K562 (cell line): ENCODE measurements around the gene RPL3. TPM values are rescaled to one million over a fixed set of nuclear protein-coding genes. Genes with fewer than 3 reads are reported as not detected.

ENCODE experiments used
- ARID1B ChIP-seq: fragments of 450-650 bp; IDR thresholded peaks from 2 replicates; pipeline ENCODE4 v1.6.1; 2016; ENCODE audit warnings: antibody characterized with exemption, mild to moderate bottlenecking, inconsistent platforms
- JUN ChIP-seq, 2 experiments: sonication (generic) in 1 of 2; formaldehyde crosslinking in 1 of 2; IDR thresholded peaks; 2 replicates each; pipeline versions ENCODE4 v1.6.1 to v1.8.0; 2012 to 2022; ENCODE audit warnings: borderline replicate concordance in 2 of 2, mild to moderate bottlenecking in 2 of 2, improper control_type of control experiment in 1 of 2, low read depth in 1 of 2, low read length in 1 of 2, missing genetic modification reagents in 1 of 2
- MAFG ChIP-seq: fragments of 450-650 bp; conservative IDR thresholded peaks from 2 replicates; pipeline ENCODE4 v1.6.1; 2016; ENCODE audit warnings: missing genetic modification characterization, missing compliant biosample characterization
- MAX ChIP-seq: sonication (generic); formaldehyde crosslinking; IDR thresholded peaks from 2 replicates; pipeline ENCODE4 v1.9.0; 2022; ENCODE audit warnings: mild to moderate bottlenecking, missing genetic modification reagents
- MAZ ChIP-seq, 2 experiments: fragments of 450-650 bp in 1 of 2; sonication (generic) in 1 of 2; formaldehyde crosslinking; IDR thresholded peaks in 1 of 2; conservative IDR thresholded peaks in 1 of 2; 2 replicates each; pipeline versions ENCODE4 v1.4.0 to v1.5.0; 2020; ENCODE audit warnings: mild to moderate bottlenecking in 1 of 2, missing genetic modification reagents in 1 of 2
- NR3C1 ChIP-seq: sonication (generic); formaldehyde crosslinking; IDR thresholded peaks from 2 replicates; pipeline ENCODE4 v1.8.1; 2022; ENCODE audit warnings: missing genetic modification reagents
- RHOXF2B ChIP-seq: fragments of 250-450 bp; sonication (Bioruptor Pico); conservative IDR thresholded peaks from 2 replicates; pipeline ENCODE4 v1.5.1; 2021
- ZBTB7A ChIP-seq: IDR thresholded peaks from 2 replicates; pipeline ENCODE4 v1.6.1; 2011; ENCODE audit warnings: low read depth, mild to moderate bottlenecking, low read length, moderate library complexity, borderline replicate concordance; ENCODE audit not compliant: control insufficient read depth
- ZNF143 ChIP-seq: sonication (generic); formaldehyde crosslinking; IDR thresholded peaks from 2 replicates; pipeline ENCODE4 v1.9.0; 2022; ENCODE audit warnings: mild to moderate bottlenecking, missing genetic modification reagents
- polyA plus RNA-seq, 8 experiments: library from polyadenylated mRNA; depleted of rRNA in 4 of 8; stranded (reverse) in 5 of 8; unstranded in 3 of 8; fragments of >200 nt; fragmentation: Nextera tagmentation in 2 of 8; fragmentation: Illumina TruSeq in 1 of 8; extraction: Ambion mirVana in 2 of 8; extraction: Trizol in 1 of 8; gene quantifications; 2 replicates each; pipeline versions ENCODE4 v1.2.1 to v1.2.3, GENCODE V29; 2011 to 2014; ENCODE audit warnings: inconsistent platforms in 1 of 8, missing spikeins in 1 of 8
- total RNA-seq, 7 experiments: library from RNA; depleted of rRNA in 6 of 7; stranded (reverse); fragments of >200 nt in 6 of 7; fragmentation: Illumina TruSeq in 2 of 7; extraction: Trizol in 2 of 7; gene quantifications; 2 replicates each; pipeline versions ENCODE4 v1.2.1 to v1.2.3, GENCODE V29; 2011 to 2021; ENCODE audit warnings: low replicate concordance in 1 of 7
- TF ChIP-seq, protein P1 (sequence below): fragments of 250-450 bp; sonication (Bioruptor Pico); IDR thresholded peaks from 2 replicates; pipeline ENCODE4 v1.4.0; 2020
- TF ChIP-seq, protein P2 (sequence below): IDR thresholded peaks from 2 replicates; pipeline ENCODE4 v1.6.1; 2011; ENCODE audit not compliant: insufficient read length; ENCODE audit errors: extremely low read depth
- TF ChIP-seq, protein P3 (sequence below), 3 experiments: fragments of 200-800 bp in 1 of 3; fragments of 250-450 bp in 1 of 3; fragments of 450-650 bp in 1 of 3; sonication (Bioruptor Pico) in 1 of 3; sonication (Bioruptor generic) in 1 of 3; formaldehyde crosslinking in 1 of 3; IDR thresholded peaks; 2 replicates each; pipeline versions ENCODE4 v1.6.1 to v1.8.0; 2016 to 2022; ENCODE audit warnings: mild to moderate bottlenecking in 2 of 3, missing genetic modification characterization in 2 of 3, missing compliant biosample characterization in 1 of 3, moderate library complexity in 1 of 3

The RPL3 gene
- total and polyA plus RNA-seq, 9 of the 15 experiments (the other 6 are each of a cell fraction or from before 2014, with no cell fraction given): 1,624 to 4,066 (median 2,565) TPM

DNA sequence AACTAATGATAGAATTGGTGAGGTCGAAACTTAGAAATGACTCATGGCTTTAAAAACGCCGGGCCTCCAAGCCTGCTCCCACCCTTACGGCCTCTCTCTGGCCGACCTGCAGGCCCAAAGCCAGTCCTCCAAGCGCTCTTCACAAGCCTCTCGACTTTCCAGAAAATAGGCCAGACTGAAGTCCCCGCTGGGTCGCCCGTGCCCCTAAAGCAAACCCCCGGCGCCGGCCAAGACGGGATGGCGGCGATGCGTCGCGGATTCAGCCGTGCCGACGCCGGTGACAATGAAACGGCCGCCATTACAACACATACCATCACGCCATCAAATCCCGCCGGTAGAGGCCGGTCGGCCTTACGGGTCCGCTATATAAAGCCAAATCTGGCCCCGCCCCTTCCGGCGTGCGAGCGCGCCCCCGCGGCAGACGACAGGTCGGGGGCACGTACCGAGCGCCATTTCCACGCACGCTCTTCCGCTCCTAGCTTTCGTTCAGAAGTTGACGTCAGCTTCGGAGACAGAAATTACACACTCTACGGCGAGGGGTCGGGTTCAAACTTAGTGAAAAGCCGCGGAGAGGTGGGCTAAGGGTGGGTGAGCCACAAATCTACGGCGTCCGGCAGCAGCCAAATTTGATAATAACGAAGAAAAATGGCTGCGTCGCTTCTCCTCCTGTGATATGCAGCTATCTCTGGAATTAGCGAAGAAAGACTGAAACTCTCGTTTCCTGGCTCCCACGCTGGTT lies at the start of gene RPL3 (continued):
- TF ChIP-seq NR3C1 (0 out of 2 replicates have a peak, but pooled peaks have one; percentile 2), RHOXF2B (CRISPR knock-in tag) (0 out of 2 replicates have a peak, but pooled peaks have one; percentile 32), MAFG (tag) (no peak), ZNF143 (CRISPR knock-in tag) (no peak), ARID1B (no peak), MAX (CRISPR knock-in tag) (peak; percentile 77), ZBTB7A (peak; percentile 95), JUN (IDR thresholded peaks at IDR 0.05; ENCODE audit: borderline replicate concordance, low read depth, low read length) (peak; percentile 77), JUN (CRISPR knock-in tag; IDR thresholded peaks at IDR 0.05; ENCODE audit: borderline replicate concordance) (0 out of 2 replicates have a peak, but pooled peaks have one; percentile 70), MAZ (CRISPR knock-in tag; conservative IDR thresholded peaks at IDR 0.05 in 1 of 2, IDR thresholded peaks at IDR 0.05 in 1 of 2) (peak in 1 of 2 experiments; percentile 80; a peak in 2 of 4 replicates)
- TF ChIP-seq, protein P1, sequence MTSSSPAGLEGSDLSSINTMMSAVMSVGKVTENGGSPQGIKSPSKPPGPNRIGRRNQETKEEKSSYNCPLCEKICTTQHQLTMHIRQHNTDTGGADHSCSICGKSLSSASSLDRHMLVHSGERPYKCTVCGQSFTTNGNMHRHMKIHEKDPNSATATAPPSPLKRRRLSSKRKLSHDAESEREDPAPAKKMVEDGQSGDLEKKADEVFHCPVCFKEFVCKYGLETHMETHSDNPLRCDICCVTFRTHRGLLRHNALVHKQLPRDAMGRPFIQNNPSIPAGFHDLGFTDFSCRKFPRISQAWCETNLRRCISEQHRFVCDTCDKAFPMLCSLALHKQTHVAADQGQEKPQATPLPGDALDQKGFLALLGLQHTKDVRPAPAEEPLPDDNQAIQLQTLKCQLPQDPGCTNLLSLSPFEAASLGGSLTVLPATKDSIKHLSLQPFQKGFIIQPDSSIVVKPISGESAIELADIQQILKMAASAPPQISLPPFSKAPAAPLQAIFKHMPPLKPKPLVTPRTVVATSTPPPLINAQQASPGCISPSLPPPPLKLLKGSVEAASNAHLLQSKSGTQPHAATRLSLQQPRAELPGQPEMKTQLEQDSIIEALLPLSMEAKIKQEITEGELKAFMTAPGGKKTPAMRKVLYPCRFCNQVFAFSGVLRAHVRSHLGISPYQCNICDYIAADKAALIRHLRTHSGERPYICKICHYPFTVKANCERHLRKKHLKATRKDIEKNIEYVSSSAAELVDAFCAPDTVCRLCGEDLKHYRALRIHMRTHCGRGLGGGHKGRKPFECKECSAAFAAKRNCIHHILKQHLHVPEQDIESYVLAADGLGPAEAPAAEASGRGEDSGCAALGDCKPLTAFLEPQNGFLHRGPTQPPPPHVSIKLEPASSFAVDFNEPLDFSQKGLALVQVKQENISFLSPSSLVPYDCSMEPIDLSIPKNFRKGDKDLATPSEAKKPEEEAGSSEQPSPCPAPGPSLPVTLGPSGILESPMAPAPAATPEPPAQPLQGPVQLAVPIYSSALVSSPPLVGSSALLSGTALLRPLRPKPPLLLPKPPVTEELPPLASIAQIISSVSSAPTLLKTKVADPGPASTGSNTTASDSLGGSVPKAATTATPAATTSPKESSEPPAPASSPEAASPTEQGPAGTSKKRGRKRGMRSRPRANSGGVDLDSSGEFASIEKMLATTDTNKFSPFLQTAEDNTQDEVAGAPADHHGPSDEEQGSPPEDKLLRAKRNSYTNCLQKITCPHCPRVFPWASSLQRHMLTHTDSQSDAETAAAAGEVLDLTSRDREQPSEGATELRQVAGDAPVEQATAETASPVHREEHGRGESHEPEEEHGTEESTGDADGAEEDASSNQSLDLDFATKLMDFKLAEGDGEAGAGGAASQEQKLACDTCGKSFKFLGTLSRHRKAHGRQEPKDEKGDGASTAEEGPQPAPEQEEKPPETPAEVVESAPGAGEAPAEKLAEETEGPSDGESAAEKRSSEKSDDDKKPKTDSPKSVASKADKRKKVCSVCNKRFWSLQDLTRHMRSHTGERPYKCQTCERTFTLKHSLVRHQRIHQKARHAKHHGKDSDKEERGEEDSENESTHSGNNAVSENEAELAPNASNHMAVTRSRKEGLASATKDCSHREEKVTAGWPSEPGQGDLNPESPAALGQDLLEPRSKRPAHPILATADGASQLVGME: no peak
- TF ChIP-seq, protein P2, sequence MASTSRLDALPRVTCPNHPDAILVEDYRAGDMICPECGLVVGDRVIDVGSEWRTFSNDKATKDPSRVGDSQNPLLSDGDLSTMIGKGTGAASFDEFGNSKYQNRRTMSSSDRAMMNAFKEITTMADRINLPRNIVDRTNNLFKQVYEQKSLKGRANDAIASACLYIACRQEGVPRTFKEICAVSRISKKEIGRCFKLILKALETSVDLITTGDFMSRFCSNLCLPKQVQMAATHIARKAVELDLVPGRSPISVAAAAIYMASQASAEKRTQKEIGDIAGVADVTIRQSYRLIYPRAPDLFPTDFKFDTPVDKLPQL: peak; percentile 86
- TF ChIP-seq, protein P3, sequence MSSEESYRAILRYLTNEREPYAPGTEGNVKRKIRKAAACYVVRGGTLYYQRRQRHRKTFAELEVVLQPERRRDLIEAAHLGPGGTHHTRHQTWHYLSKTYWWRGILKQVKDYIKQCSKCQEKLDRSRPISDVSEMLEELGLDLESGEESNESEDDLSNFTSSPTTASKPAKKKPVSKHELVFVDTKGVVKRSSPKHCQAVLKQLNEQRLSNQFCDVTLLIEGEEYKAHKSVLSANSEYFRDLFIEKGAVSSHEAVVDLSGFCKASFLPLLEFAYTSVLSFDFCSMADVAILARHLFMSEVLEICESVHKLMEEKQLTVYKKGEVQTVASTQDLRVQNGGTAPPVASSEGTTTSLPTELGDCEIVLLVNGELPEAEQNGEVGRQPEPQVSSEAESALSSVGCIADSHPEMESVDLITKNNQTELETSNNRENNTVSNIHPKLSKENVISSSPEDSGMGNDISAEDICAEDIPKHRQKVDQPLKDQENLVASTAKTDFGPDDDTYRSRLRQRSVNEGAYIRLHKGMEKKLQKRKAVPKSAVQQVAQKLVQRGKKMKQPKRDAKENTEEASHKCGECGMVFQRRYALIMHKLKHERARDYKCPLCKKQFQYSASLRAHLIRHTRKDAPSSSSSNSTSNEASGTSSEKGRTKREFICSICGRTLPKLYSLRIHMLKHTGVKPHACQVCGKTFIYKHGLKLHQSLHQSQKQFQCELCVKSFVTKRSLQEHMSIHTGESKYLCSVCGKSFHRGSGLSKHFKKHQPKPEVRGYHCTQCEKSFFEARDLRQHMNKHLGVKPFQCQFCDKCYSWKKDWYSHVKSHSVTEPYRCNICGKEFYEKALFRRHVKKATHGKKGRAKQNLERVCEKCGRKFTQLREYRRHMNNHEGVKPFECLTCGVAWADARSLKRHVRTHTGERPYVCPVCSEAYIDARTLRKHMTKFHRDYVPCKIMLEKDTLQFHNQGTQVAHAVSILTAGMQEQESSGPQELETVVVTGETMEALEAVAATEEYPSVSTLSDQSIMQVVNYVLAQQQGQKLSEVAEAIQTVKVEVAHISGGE (CRISPR knock-in tag; IDR thresholded peaks at IDR 0.05): peak in 1 of 3 experiments; percentile 77; a peak in 2 of 6 replicates
